Mesenchymal stem cell (in vitro differentiated cells and primary cell): ENCODE results near the gene JOSD1.

Source experiments
- DNase-seq: peaks from one replicate; pipeline ENCODE4 v3.0.0-alpha.2; 2013
- H2AFZ ChIP-seq: one replicate; pipeline ENCODE4 v1.6.1; 2013; ENCODE audit warnings: low read depth, mild to moderate bottlenecking, control low read depth, inconsistent platforms, low read length, moderate library complexity
- H2AK5ac ChIP-seq: 2 replicates; pipeline ENCODE4 v1.6.1; 2013; ENCODE audit warnings: low read length, moderate library complexity, mild to moderate bottlenecking, inconsistent platforms; ENCODE audit not compliant: severe bottlenecking
- H2BK120ac ChIP-seq: one replicate; pipeline ENCODE4 v1.6.1; 2013; ENCODE audit warnings: low read depth, mild to moderate bottlenecking, inconsistent platforms, low read length, moderate library complexity
- H2BK12ac ChIP-seq, 2 experiments: one replicate each; pipeline ENCODE4 v1.6.1; 2013; ENCODE audit warnings: inconsistent platforms in 2 of 2, low read length in 2 of 2, mild to moderate bottlenecking in 2 of 2, moderate library complexity in 2 of 2, control low read depth in 1 of 2
- H2BK15ac ChIP-seq: one replicate; pipeline ENCODE4 v1.6.1; 2013; ENCODE audit warnings: mild to moderate bottlenecking, low read depth, inconsistent platforms; ENCODE audit not compliant: poor library complexity, severe bottlenecking
- H2BK5ac ChIP-seq: 2 replicates; pipeline ENCODE4 v1.6.1; 2013; ENCODE audit warnings: low read depth, mild to moderate bottlenecking, low read length, control low read depth, inconsistent platforms; ENCODE audit not compliant: poor library complexity, severe bottlenecking
- H3K14ac ChIP-seq, 2 experiments: one replicate each; pipeline ENCODE4 v1.6.1; 2013; ENCODE audit warnings: inconsistent platforms in 2 of 2, low read length in 2 of 2, control low read depth in 1 of 2, mild to moderate bottlenecking in 1 of 2, moderate library complexity in 1 of 2
- H3K18ac ChIP-seq, 2 experiments: one replicate each; pipeline ENCODE4 v1.6.1; 2013; ENCODE audit warnings: inconsistent platforms in 2 of 2, low read length in 2 of 2, control low read depth in 1 of 2, low read depth in 1 of 2, mild to moderate bottlenecking in 1 of 2
- H3K23ac ChIP-seq, 2 experiments: one replicate each; pipeline ENCODE4 v1.6.1; 2013; ENCODE audit warnings: inconsistent platforms in 2 of 2, low read length in 2 of 2, mild to moderate bottlenecking in 2 of 2, moderate library complexity in 2 of 2, control low read depth in 1 of 2
- H3K27ac ChIP-seq: 2 replicates; pipeline ENCODE4 v1.5.1; 2013; ENCODE audit warnings: mild to moderate bottlenecking, moderate library complexity, low read length, control low read depth, inconsistent platforms; ENCODE audit not compliant: poor library complexity, severe bottlenecking
- H3K27me3 ChIP-seq, 2 experiments: 2 replicates each; pipeline versions ENCODE4 v1.6.1 to v1.7.0; 2013; ENCODE audit warnings: low read length in 2 of 2, mild to moderate bottlenecking in 2 of 2, moderate library complexity in 2 of 2, control low read depth in 1 of 2, inconsistent platforms in 1 of 2; ENCODE audit not compliant: control insufficient read depth in 1 of 2, insufficient read depth in 1 of 2
- H3K36me3 ChIP-seq, 2 experiments: 2 replicates each; pipeline versions ENCODE4 v1.6.1 to v1.7.0; 2013; ENCODE audit warnings: low read length in 2 of 2, control low read depth in 1 of 2, inconsistent platforms in 1 of 2, low read depth in 1 of 2, mild to moderate bottlenecking in 1 of 2; ENCODE audit not compliant: insufficient read depth in 2 of 2, control insufficient read depth in 1 of 2
- H3K4ac ChIP-seq, 2 experiments: one replicate each; pipeline ENCODE4 v1.6.1; 2013; ENCODE audit warnings: inconsistent platforms in 2 of 2, low read length in 2 of 2, mild to moderate bottlenecking in 2 of 2, moderate library complexity in 2 of 2, control low read depth in 1 of 2, low read depth in 1 of 2
- H3K4me1 ChIP-seq: 2 replicates; pipeline ENCODE4 v1.6.1; 2013; ENCODE audit warnings: low read depth, low read length, control low read depth; ENCODE audit not compliant: control insufficient read depth, insufficient read depth
- H3K4me2 ChIP-seq: 2 replicates; pipeline ENCODE4 v1.6.1; 2013; ENCODE audit warnings: low read length, mild to moderate bottlenecking, inconsistent platforms; ENCODE audit not compliant: poor library complexity, severe bottlenecking
- H3K4me3 ChIP-seq, 2 experiments: 2 replicates each; pipeline versions ENCODE4 v1.5.1 to v1.7.0; 2013; ENCODE audit warnings: low read length in 2 of 2, mild to moderate bottlenecking in 2 of 2, control low read depth in 1 of 2, low read depth in 1 of 2; ENCODE audit not compliant: insufficient read depth in 1 of 2
- H3K79me1 ChIP-seq: replicated peaks from 2 replicates; pipeline ENCODE4 v1.6.1; 2013; ENCODE audit warnings: mild to moderate bottlenecking, control low read depth, low read length, inconsistent platforms; ENCODE audit not compliant: poor library complexity, severe bottlenecking
- H3K9ac ChIP-seq: 2 replicates; pipeline ENCODE4 v1.7.0; 2013; ENCODE audit warnings: mild to moderate bottlenecking, low read length, moderate library complexity
- H3K9me3 ChIP-seq: 2 replicates; pipeline ENCODE4 v1.7.0; 2013; ENCODE audit warnings: mild to moderate bottlenecking, low read length; ENCODE audit not compliant: control insufficient read depth
- H4K8ac ChIP-seq: one replicate; pipeline ENCODE4 v1.6.1; 2013; ENCODE audit warnings: inconsistent platforms, mild to moderate bottlenecking, low read length, moderate library complexity
- H4K91ac ChIP-seq: one replicate; pipeline ENCODE4 v1.6.1; 2013; ENCODE audit warnings: mild to moderate bottlenecking, low read length, inconsistent platforms
- WGBS: methylation state at CpG from one replicate; pipeline ENCODE4 v1.1.7; 2013; ENCODE audit warnings: mixed read lengths; 5-methylcytosine and 5-hydroxymethylcytosine counted together

The JOSD1 gene

GRCh38 chr22:38700270-38700788, 414 bp downstream of the JOSD1 start:
- peak; percentile 71 for DNase-seq
- peak overlapping the region in 1 of 2 experiments; percentile 98 for H3K14ac ChIP-seq
- H3K4me3 ChIP-seq = peak overlapping the region; percentile 89
- peak overlapping the region in 1 of 2 experiments; percentile 86 for H2BK12ac ChIP-seq
- peak overlapping the region; percentile 53 for H2AK5ac ChIP-seq
- H3K27me3 ChIP-seq = no peaks in the 10 kb centered on the region
- H3K4ac ChIP-seq = peak overlapping the region; percentile 29 to 96
- H3K4me2 ChIP-seq = peak overlapping the region; percentile 90
- H3K79me1 ChIP-seq = peaks cover 4% of the 10 kb centered on the region
- peak overlapping the region; percentile 91 to 95 for H3K18ac ChIP-seq
- peak overlapping the region; percentile 84 for H2BK5ac ChIP-seq
- 1% methylated on average over 25 of the region's 57 CpGs for WGBS
- peak overlapping the region; percentile 91 for H4K8ac ChIP-seq
- peaks cover 0 to 18% of the 10 kb centered on the region in 2 experiments for H3K36me3 ChIP-seq
- H2AFZ ChIP-seq = peak overlapping the region; percentile 85
- peak overlapping the region in 1 of 2 experiments; percentile 88 for H3K23ac ChIP-seq
- peak overlapping the region; percentile 98 for H3K9ac ChIP-seq
- H3K27ac ChIP-seq = peak overlapping the region; percentile 84
- H4K91ac ChIP-seq = peak overlapping the region; percentile 94
- H3K9me3 ChIP-seq = no peaks in the 10 kb centered on the region
- peak overlapping the region; percentile 99 for H2BK15ac ChIP-seq
- peaks cover 19% of the 10 kb centered on the region for H3K4me1 ChIP-seq
- peak overlapping the region; percentile 91 for H2BK120ac ChIP-seq

- H2BK120ac ChIP-seq = no peak overlapping the region
- H2BK12ac ChIP-seq = no peak overlapping the region
- H3K14ac ChIP-seq = peak overlapping the region in 1 of 2 experiments; percentile 23
- peaks cover 19% of the 10 kb centered on the region for H3K4me1 ChIP-seq
- 31% methylated on average over 5 of the region's 6 CpGs for WGBS
- H3K4me2 ChIP-seq = peak overlapping the region; percentile 76
- H3K27me3 ChIP-seq = no peaks in the 10 kb centered on the region
- peak overlapping the region; percentile 98 for H3K9ac ChIP-seq
- H2BK15ac ChIP-seq = no peak overlapping the region
- H3K36me3 ChIP-seq = peaks cover 0 to 18% of the 10 kb centered on the region in 2 experiments
- peak; percentile 52 for DNase-seq
- H4K91ac ChIP-seq = no peak overlapping the region
- H3K4ac ChIP-seq = peak overlapping the region in 1 of 2 experiments; percentile 19
- peak overlapping the region; percentile 84 for H3K27ac ChIP-seq
- H4K8ac ChIP-seq = no peak overlapping the region
- H3K18ac ChIP-seq = no peak overlapping the region
- no peak overlapping the region for H2AFZ ChIP-seq
- no peak overlapping the region for H3K23ac ChIP-seq
- peak overlapping the region; percentile 54 to 89 for H3K4me3 ChIP-seq
- H3K79me1 ChIP-seq = peaks cover 4% of the 10 kb centered on the region
- H3K9me3 ChIP-seq = no peaks in the 10 kb centered on the region
- peak overlapping the region; percentile 14 for H2AK5ac ChIP-seq
- H2BK5ac ChIP-seq = no peak overlapping the region
These were observed 959 bp downstream of the JOSD1 start for GRCh38 chr22:38699784-38700183.

- Histone ChIP-seq H2BK15ac (no peak overlapping the region), H4K8ac (no peak overlapping the region), H3K14ac (no peak overlapping the region), H3K27ac (no peak overlapping the region), H3K23ac (no peak overlapping the region), H3K18ac (no peak overlapping the region), H2BK5ac (no peak overlapping the region), H3K9ac (peak overlapping the region; percentile 98), H3K4me1 (peaks cover 18% of the 10 kb centered on the region), H2AFZ (no peak overlapping the region), H3K4me3 (peak overlapping the region in 1 of 2 experiments; percentile 89), H2BK12ac (no peak overlapping the region), H4K91ac (no peak overlapping the region), H3K9me3 (no peaks in the 10 kb centered on the region), H3K27me3 (no peaks in the 10 kb centered on the region), H3K36me3 (peaks cover 0 to 21% of the 10 kb centered on the region in 2 experiments), H3K4me2 (peak overlapping the region; percentile 76), H2AK5ac (no peak overlapping the region), H3K4ac (no peak overlapping the region), H3K79me1 (peaks cover 4% of the 10 kb centered on the region), H2BK120ac (no peak overlapping the region)
- DNase-seq = no peak
- 88% methylated on average over 5 of the region's 5 CpGs for WGBS
These were observed 1.6 kb downstream of the JOSD1 start for GRCh38 chr22:38699143-38699542.

GRCh38 chr22:38698407-38699094, 2.2 kb downstream of the JOSD1 start:
- Histone ChIP-seq H3K27ac (peak overlapping the region; percentile 79), H3K27me3 (no peaks in the 10 kb centered on the region), H2BK15ac (no peak overlapping the region), H2BK120ac (no peak overlapping the region), H3K18ac (no peak overlapping the region), H3K14ac (no peak overlapping the region), H3K36me3 (peaks cover 0 to 27% of the 10 kb centered on the region in 2 experiments), H3K23ac (no peak overlapping the region), H3K4me3 (peak overlapping the region; percentile 30 to 89), H4K8ac (no peak overlapping the region), H3K4me1 (peaks cover 18% of the 10 kb centered on the region), H3K9me3 (no peaks in the 10 kb centered on the region), H2BK5ac (no peak overlapping the region), H3K4me2 (peak overlapping the region; percentile 76), H3K4ac (no peak overlapping the region), H3K79me1 (peaks cover 3% of the 10 kb centered on the region), H3K9ac (peak overlapping the region; percentile 98), H2AK5ac (no peak overlapping the region), H2BK12ac (no peak overlapping the region), H4K91ac (no peak overlapping the region), H2AFZ (no peak overlapping the region)
- WGBS = 97% methylated on average over 13 of the region's 13 CpGs
- no peak for DNase-seq
